ENCODE measurements around the gene GRIK5.

GRIK5 gene

GRCh38 chr19:41951686-41952172 lies 118.3 kb downstream of the GRIK5 start:
- ChIA-PET CTCF (interaction anchor here (1.1 to 3.9 kb wide), 11 partner anchors 9 to 87 kb away, joined by 3 to 21 read pairs (median 7); no protein-coding TSS in a partner anchor), POLR2A (interaction anchor here (1.0 to 1.8 kb wide), 2 partner anchors 79 to 91 kb away, joined by 3 to 4 read pairs; partner anchors contain the start of gene RPS19)
- TF ChIP-seq CTCF (IDR thresholded peaks at IDR 0.05; ENCODE audit: insufficient read depth, low read length, missing control alignments): peak; percentile 96
- peak overlapping the region; percentile 33; the same call in 1 of the 2 replicates for H3K4me3 ChIP-seq (ENCODE audit: low read depth, low read length)
- DNase-seq (ENCODE audit: low read depth, low spot score): no peak
